ENCODE results near the gene ADCY2. TPM values are rescaled to one million over a fixed set of nuclear protein-coding genes. Genes with fewer than 3 reads are reported as not detected.

ADCY2 gene
- polyA plus RNA-seq, 1 donor (not counting 4 experiments of a cell fraction or from before 2014, with no cell fraction given): 0.13 TPM

- Histone ChIP-seq H3K9ac (ENCODE audit: control insufficient read depth, extremely low read depth, insufficient read depth, low read length) (no peak overlapping the region), H3K9me1 (ENCODE audit: control insufficient read depth, extremely low read depth, insufficient read depth, low read length) (no peaks in the 10 kb centered on the region), H2AFZ (ENCODE audit: control insufficient read depth, low read length) (no peak overlapping the region), H4K20me1 (ENCODE audit: control insufficient read depth, extremely low read depth, insufficient read depth, low read length) (no peaks in the 10 kb centered on the region), H3K27me3 (ENCODE audit: control insufficient read depth, extremely low read depth, insufficient read depth, low read length) (no peaks in the 10 kb centered on the region), H3K79me2 (ENCODE audit: control insufficient read depth, insufficient read depth, low read length) (no peaks in the 10 kb centered on the region), H3K9me3 (ENCODE audit: control insufficient read depth, low read depth, low read length) (no peaks in the 10 kb centered on the region), H3K4me1 (ENCODE audit: control insufficient read depth, extremely low read depth, insufficient read depth, low read length) (no peaks in the 10 kb centered on the region), H3K4me3 (ENCODE audit: control insufficient read depth in 2 of 3, extremely low read depth in 1 of 3, insufficient read depth in 2 of 3, low read depth in 1 of 3, low read length in 3 of 3) (no peak overlapping the region), H3K4me2 (ENCODE audit: control insufficient read depth, extremely low read depth, insufficient read depth, low read depth, low read length) (no peak overlapping the region), H3K27ac (ENCODE audit: control insufficient read depth, insufficient read depth, low read length) (no peak overlapping the region), H3K36me3 (ENCODE audit: control insufficient read depth in 2 of 2, extremely low read depth in 1 of 2, insufficient read depth in 2 of 2, low read length in 2 of 2) (no peaks in the 10 kb centered on the region)
- TF ChIP-seq EZH2 (IDR thresholded peaks at IDR 0.05; ENCODE audit: low read length) (no peak), CTCF (optimal IDR thresholded peaks at IDR 0.05 in 1 of 3, IDR thresholded peaks at IDR 0.05 in 1 of 3, conservative IDR thresholded peaks at IDR 0.05 in 1 of 3; ENCODE audit: extremely low read depth in 1 of 3, insufficient read depth in 2 of 3, low read length in 3 of 3) (no peak)
- no peak for FAIRE-seq
- no peak for DNase-seq (ENCODE audit: low read depth, low spot score)
- dilution Hi-C loops (cut with MboI; ENCODE audit: extremely low pct_ligation_motif_present, low sequenced_read_pairs): no loop called here
Observed at GRCh38 chr5:7405277-7405676, 9.3 kb downstream of the ADCY2 start.

DNA sequence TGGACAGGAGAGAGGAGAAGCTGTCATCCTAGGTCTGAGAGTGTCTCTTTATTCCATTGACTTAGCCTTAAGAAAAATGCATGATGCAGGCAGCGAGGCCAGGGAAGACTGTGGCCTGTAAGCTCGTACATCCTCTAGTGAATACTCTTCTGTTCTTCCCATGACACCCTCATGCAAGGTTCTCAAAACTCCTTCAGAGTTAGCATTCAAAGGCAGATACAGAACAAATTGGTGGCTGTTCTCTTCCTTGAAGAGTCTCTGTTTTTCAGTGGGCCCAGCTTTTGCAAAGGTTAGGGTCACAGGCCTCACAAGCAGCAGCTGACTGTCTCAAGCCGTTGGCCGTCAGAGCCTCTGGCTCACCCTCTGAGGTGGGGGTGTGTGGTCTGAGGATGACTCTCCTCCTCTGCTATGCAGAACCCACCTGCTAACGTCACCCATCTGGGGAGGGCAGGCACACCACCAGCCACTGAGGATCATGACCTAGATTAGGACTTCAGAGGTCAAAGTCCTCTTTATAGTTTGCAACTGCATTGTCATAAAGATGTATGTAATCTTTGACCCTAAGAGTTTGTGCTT, 15.1 kb downstream of the ADCY2 start:
- DNase-seq (ENCODE audit: low read depth, low spot score) (no peak), FAIRE-seq (no peak)
- Histone ChIP-seq H3K27me3 (ENCODE audit: control insufficient read depth, extremely low read depth, insufficient read depth, low read length) (no peaks in the 10 kb centered on the region), H3K4me3 (ENCODE audit: control insufficient read depth in 2 of 3, extremely low read depth in 1 of 3, insufficient read depth in 2 of 3, low read depth in 1 of 3, low read length in 3 of 3) (no peak overlapping the region), H3K79me2 (ENCODE audit: control insufficient read depth, insufficient read depth, low read length) (no peaks in the 10 kb centered on the region), H4K20me1 (ENCODE audit: control insufficient read depth, extremely low read depth, insufficient read depth, low read length) (no peaks in the 10 kb centered on the region), H2AFZ (ENCODE audit: control insufficient read depth, low read length) (no peak overlapping the region), H3K4me1 (ENCODE audit: control insufficient read depth, extremely low read depth, insufficient read depth, low read length) (no peaks in the 10 kb centered on the region), H3K4me2 (ENCODE audit: control insufficient read depth, extremely low read depth, insufficient read depth, low read depth, low read length) (no peak overlapping the region), H3K9me1 (ENCODE audit: control insufficient read depth, extremely low read depth, insufficient read depth, low read length) (no peaks in the 10 kb centered on the region), H3K27ac (ENCODE audit: control insufficient read depth, insufficient read depth, low read length) (no peak overlapping the region), H3K36me3 (ENCODE audit: control insufficient read depth in 2 of 2, extremely low read depth in 1 of 2, insufficient read depth in 2 of 2, low read length in 2 of 2) (no peaks in the 10 kb centered on the region), H3K9ac (ENCODE audit: control insufficient read depth, extremely low read depth, insufficient read depth, low read length) (no peak overlapping the region), H3K9me3 (ENCODE audit: control insufficient read depth, low read depth, low read length) (no peaks in the 10 kb centered on the region)
- TF ChIP-seq EZH2 (IDR thresholded peaks at IDR 0.05; ENCODE audit: low read length) (no peak), CTCF (optimal IDR thresholded peaks at IDR 0.05 in 1 of 3, IDR thresholded peaks at IDR 0.05 in 1 of 3, conservative IDR thresholded peaks at IDR 0.05 in 1 of 3; ENCODE audit: extremely low read depth in 1 of 3, insufficient read depth in 2 of 3, low read length in 3 of 3) (no peak)
- dilution Hi-C loops (cut with MboI; ENCODE audit: extremely low pct_ligation_motif_present, low sequenced_read_pairs): no loop called here

All from keratinocyte (primary cell).